ENCODE results near the gene CLDND1. TPM values are rescaled to one million over a fixed set of nuclear protein-coding genes. Genes with fewer than 3 reads are reported as not detected.

CLDND1 gene
- total and polyA plus RNA-seq, 10 of the 15 experiments (the other 5 are each of a cell fraction or from before 2014, with no cell fraction given) = 97.8 to 225 (median 152) TPM

- TF ChIP-seq E2F4 (IDR thresholded peaks at IDR 0.05; ENCODE audit: low read depth, low read length) = no peak
- TF ChIP-seq GATAD2B (conservative IDR thresholded peaks at IDR 0.05; ENCODE audit: low read depth) = no peak
- TF ChIP-seq, protein P1, sequence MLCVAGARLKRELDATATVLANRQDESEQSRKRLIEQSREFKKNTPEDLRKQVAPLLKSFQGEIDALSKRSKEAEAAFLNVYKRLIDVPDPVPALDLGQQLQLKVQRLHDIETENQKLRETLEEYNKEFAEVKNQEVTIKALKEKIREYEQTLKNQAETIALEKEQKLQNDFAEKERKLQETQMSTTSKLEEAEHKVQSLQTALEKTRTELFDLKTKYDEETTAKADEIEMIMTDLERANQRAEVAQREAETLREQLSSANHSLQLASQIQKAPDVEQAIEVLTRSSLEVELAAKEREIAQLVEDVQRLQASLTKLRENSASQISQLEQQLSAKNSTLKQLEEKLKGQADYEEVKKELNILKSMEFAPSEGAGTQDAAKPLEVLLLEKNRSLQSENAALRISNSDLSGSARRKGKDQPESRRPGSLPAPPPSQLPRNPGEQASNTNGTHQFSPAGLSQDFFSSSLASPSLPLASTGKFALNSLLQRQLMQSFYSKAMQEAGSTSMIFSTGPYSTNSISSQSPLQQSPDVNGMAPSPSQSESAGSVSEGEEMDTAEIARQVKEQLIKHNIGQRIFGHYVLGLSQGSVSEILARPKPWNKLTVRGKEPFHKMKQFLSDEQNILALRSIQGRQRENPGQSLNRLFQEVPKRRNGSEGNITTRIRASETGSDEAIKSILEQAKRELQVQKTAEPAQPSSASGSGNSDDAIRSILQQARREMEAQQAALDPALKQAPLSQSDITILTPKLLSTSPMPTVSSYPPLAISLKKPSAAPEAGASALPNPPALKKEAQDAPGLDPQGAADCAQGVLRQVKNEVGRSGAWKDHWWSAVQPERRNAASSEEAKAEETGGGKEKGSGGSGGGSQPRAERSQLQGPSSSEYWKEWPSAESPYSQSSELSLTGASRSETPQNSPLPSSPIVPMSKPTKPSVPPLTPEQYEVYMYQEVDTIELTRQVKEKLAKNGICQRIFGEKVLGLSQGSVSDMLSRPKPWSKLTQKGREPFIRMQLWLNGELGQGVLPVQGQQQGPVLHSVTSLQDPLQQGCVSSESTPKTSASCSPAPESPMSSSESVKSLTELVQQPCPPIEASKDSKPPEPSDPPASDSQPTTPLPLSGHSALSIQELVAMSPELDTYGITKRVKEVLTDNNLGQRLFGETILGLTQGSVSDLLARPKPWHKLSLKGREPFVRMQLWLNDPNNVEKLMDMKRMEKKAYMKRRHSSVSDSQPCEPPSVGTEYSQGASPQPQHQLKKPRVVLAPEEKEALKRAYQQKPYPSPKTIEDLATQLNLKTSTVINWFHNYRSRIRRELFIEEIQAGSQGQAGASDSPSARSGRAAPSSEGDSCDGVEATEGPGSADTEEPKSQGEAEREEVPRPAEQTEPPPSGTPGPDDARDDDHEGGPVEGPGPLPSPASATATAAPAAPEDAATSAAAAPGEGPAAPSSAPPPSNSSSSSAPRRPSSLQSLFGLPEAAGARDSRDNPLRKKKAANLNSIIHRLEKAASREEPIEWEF (IDR thresholded peaks at IDR 0.05; ENCODE audit: insufficient replicate concordance, low read depth, low read length) = no peak
- TF ChIP-seq BACH1 (IDR thresholded peaks at IDR 0.05; ENCODE audit: borderline replicate concordance) = no peak
These were observed 14.1 kb downstream of the CLDND1 start (continued) for GRCh38 chr3:98508582-98508981.

GRCh38 chr3:98504539-98504938 is 18.2 kb downstream of the CLDND1 start:
- no peaks in the 10 kb centered on the region for H3K36me3 ChIP-seq (ENCODE audit: control insufficient read depth in 2 of 2, insufficient read depth in 2 of 2, low read length in 1 of 2)
- ChIA-PET SMC1A (ENCODE audit: uncharacterized antibody, unreplicated experiment) (interaction anchor here (1.1 kb wide), 1 partner anchor 87 kb away, joined by 3 read pairs; no protein-coding TSS in a partner anchor), RAD21 (ENCODE audit: unreplicated experiment) (no interaction called here), CTCF (interaction anchor here (1.1 kb wide), 2 partner anchors 9 to 16 kb away, joined by 3 to 4 read pairs; no protein-coding TSS in a partner anchor), POLR2A (no interaction called here)
- no TSS peak for BruUV-seq (replicated peaks)
- TF ChIP-seq EED (IDR thresholded peaks at IDR 0.05; ENCODE audit: low read depth) = no peak
- TF ChIP-seq, protein P2, sequence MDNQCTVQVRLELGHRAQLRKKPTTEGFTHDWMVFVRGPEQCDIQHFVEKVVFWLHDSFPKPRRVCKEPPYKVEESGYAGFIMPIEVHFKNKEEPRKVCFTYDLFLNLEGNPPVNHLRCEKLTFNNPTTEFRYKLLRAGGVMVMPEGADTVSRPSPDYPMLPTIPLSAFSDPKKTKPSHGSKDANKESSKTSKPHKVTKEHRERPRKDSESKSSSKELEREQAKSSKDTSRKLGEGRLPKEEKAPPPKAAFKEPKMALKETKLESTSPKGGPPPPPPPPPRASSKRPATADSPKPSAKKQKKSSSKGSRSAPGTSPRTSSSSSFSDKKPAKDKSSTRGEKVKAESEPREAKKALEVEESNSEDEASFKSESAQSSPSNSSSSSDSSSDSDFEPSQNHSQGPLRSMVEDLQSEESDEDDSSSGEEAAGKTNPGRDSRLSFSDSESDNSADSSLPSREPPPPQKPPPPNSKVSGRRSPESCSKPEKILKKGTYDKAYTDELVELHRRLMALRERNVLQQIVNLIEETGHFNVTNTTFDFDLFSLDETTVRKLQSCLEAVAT (IDR thresholded peaks at IDR 0.05) = no peak
- TF ChIP-seq NFYA (IDR thresholded peaks at IDR 0.05; ENCODE audit: borderline replicate concordance, low read depth, low read length) = no peak
- TF ChIP-seq FOXK2 (IDR thresholded peaks at IDR 0.05) = no peak
- TF ChIP-seq REST (IDR thresholded peaks at IDR 0.05; ENCODE audit: low read depth, low read length) = no peak
- TF ChIP-seq TCF12 (IDR thresholded peaks at IDR 0.05; ENCODE audit: low read depth, low read length) = no peak
- no peak for TF ChIP-seq MEF2B (IDR thresholded peaks at IDR 0.05; ENCODE audit: partially characterized antibody, poor library complexity, severe bottlenecking)
- no peaks in the 10 kb centered on the region for H3K4me1 ChIP-seq (ENCODE audit: control insufficient read depth, insufficient read depth, low read length)
- H3K27me3 ChIP-seq (replicated peaks in 1 of 2; ENCODE audit: control insufficient read depth in 2 of 2, insufficient read depth in 2 of 2, low read length in 1 of 2) = no peaks in the 10 kb centered on the region
- no peak overlapping the region for H3K4me2 ChIP-seq (ENCODE audit: control insufficient read depth, insufficient read depth)
- H4K20me1 ChIP-seq (ENCODE audit: control insufficient read depth, insufficient read depth) = no peaks in the 10 kb centered on the region
- H3K79me2 ChIP-seq (ENCODE audit: control insufficient read depth, insufficient read depth, low read length) = no peaks in the 10 kb centered on the region
- no peaks in the 10 kb centered on the region for H3K9me3 ChIP-seq (replicated peaks; ENCODE audit: control insufficient read depth, insufficient read depth, low read length)
- ATAC-seq (no peak), DNase-seq (ENCODE audit: low read depth, low spot score) (no peak), FAIRE-seq (no peak)
- H3K4me3 ChIP-seq = no peak overlapping the region
- H3K27ac ChIP-seq (ENCODE audit: control insufficient read depth, insufficient read depth) = no peak overlapping the region
- intact Hi-C loops (cut with micrococcal nuclease; ENCODE audit: unreplicated experiment) (no loop called here), in situ Hi-C loops (cut with MboI) (no loop called here)
- H3K9ac ChIP-seq (ENCODE audit: control insufficient read depth, insufficient read depth, low read length) = no peak overlapping the region
- 97% methylated on average over 4 of the region's 4 CpGs for WGBS (ENCODE audit: insufficient coverage, insufficient replicate concordance, low lambda C conversion rate, missing lambda C conversion rate)
- H2AFZ ChIP-seq (ENCODE audit: control insufficient read depth, low read depth, low read length) = no peak overlapping the region
